Measurements from ENCODE around the gene TRMT5. TPM values are rescaled to one million over a fixed set of nuclear protein-coding genes. Genes with fewer than 3 reads are reported as not detected.
A peak's percentile ranks its signal among the peaks of the same experiment; 100 is the strongest.

TRMT5 gene
- total RNA-seq, 1 donor: 16.0 TPM

DNA sequence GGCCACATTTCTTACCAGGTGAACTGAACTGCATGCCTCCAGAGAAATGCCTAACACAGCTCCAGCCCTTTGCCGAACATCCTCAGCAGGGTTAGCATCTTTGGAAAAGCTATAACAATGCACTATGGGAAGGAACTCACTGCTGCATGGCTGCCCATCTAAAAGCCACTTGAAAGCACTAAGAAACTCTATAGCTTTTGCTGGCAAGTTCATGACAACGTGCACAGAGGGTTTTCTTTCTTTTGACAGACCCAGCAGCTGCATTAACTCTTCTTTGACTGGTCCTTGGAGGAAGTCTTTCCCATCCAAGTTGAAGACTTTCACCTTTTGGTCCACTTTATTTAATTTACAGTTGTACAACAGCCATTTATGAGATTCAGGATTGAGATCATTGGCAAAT is 5.3 kb downstream of the TRMT5 start:
- no peak overlapping the region for H3K4me3 ChIP-seq (ENCODE audit: low read depth, low read length)
- TF ChIP-seq, protein P1, sequence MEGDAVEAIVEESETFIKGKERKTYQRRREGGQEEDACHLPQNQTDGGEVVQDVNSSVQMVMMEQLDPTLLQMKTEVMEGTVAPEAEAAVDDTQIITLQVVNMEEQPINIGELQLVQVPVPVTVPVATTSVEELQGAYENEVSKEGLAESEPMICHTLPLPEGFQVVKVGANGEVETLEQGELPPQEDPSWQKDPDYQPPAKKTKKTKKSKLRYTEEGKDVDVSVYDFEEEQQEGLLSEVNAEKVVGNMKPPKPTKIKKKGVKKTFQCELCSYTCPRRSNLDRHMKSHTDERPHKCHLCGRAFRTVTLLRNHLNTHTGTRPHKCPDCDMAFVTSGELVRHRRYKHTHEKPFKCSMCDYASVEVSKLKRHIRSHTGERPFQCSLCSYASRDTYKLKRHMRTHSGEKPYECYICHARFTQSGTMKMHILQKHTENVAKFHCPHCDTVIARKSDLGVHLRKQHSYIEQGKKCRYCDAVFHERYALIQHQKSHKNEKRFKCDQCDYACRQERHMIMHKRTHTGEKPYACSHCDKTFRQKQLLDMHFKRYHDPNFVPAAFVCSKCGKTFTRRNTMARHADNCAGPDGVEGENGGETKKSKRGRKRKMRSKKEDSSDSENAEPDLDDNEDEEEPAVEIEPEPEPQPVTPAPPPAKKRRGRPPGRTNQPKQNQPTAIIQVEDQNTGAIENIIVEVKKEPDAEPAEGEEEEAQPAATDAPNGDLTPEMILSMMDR (IDR thresholded peaks at IDR 0.05; ENCODE audit: insufficient read depth, low read depth, low read length): no peak
- no peak for DNase-seq (ENCODE audit: low read depth)

DNA sequence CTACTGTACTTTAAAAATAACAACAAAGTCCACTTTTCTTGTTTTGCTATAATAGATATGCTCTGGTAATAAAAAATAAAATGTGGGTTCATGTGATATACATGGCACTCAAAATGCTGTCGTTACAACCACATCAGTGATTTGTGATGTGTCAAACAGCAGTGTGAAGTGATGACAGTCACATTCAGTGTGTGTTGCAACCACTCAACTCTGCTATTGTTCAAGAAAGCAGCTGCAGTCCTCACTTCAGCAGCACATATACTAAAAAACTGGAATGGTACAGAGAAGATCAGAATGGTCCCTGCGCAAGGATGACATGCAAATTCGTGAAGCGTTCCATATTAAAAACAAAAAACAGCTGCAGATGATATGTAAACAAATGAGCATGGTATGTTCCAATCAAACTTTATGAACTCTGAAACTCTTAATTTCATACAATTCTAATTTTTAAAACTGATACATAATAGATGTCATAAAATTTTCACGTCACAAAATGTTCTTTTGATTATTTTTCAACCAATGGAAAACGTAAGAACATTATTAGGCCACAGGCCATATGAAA is 6.7 kb downstream of the TRMT5 start:
- no peak for DNase-seq (ENCODE audit: low read depth)
- TF ChIP-seq, protein P1 (IDR thresholded peaks at IDR 0.05; ENCODE audit: insufficient read depth, low read depth, low read length): no peak
- H3K4me3 ChIP-seq (ENCODE audit: low read depth, low read length): no peak overlapping the region

DNA sequence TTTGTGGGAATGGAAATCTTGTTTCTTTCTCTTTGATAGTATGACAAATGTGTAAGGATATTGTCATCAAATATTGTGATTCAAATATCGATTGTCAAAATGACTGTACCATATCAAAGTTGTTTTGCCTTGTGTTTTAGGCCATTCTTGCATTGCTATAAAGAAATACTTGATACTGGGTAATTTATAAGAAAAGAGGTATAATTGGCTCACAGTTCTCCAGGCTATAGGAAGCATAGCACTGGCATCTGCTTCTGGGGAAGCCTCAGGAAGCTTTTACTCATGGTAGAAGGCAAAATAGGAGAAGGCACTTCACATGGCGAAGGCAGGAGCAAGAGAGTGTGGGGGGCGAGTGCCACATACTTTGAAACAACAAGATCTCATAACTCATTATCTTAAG is 7.8 kb downstream of the TRMT5 start:
- TF ChIP-seq, protein P1 (IDR thresholded peaks at IDR 0.05; ENCODE audit: insufficient read depth, low read depth, low read length): no peak

DNA sequence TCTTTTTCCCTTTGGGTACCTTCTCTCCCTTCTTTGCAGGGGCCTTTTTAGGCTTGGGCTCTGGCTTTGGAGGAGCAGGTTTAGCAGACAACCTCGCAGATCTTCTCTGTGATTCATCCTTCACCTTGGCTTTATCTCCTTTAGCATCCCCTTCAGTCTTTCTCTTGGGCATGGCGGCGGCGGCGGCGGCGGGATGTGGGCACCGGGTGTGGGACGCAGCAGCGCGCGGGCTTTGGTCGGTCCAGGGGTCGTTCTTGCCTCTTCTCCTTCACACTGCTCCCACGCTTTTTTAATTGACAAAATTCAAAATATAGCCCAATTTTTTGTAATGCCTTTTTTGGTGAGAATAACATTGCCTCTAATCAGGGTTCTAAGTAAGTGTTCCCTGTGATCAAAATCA is 8.6 kb downstream of the TRMT5 start:
- TF ChIP-seq, protein P1 (IDR thresholded peaks at IDR 0.05; ENCODE audit: insufficient read depth, low read depth, low read length): no peak
- no peak for DNase-seq (ENCODE audit: low read depth)
- H3K4me3 ChIP-seq (ENCODE audit: low read depth, low read length): no peak overlapping the region

More for the DNA sequence above, 7.8 kb downstream of the TRMT5 start:
- no peak for DNase-seq (ENCODE audit: low read depth)
- H3K4me3 ChIP-seq (ENCODE audit: low read depth, low read length): no peak overlapping the region

DNA sequence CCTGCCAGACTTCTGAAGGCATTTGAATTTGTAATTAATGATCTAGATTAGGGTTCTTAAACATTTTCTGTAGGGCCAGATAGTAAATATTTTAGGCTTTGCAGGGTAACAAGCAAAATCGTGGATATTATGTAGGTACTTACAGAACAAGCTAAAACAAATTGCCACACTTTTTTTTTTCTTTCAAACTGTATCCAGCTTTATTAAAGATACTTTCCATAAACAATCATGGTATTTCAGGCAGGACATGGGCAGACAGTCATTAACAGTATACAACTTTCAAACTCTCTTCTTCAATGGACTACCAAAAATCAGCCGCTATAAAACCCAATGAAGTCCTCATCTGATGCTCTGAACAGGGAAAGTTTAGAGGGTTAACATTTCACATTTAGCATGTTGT is 9.6 kb downstream of the TRMT5 start:
- DNase-seq (ENCODE audit: low read depth): peak; percentile 30
- TF ChIP-seq, protein P1 (IDR thresholded peaks at IDR 0.05; ENCODE audit: insufficient read depth, low read depth, low read length): no peak
- H3K4me3 ChIP-seq (ENCODE audit: low read depth, low read length): no peak overlapping the region

DNA sequence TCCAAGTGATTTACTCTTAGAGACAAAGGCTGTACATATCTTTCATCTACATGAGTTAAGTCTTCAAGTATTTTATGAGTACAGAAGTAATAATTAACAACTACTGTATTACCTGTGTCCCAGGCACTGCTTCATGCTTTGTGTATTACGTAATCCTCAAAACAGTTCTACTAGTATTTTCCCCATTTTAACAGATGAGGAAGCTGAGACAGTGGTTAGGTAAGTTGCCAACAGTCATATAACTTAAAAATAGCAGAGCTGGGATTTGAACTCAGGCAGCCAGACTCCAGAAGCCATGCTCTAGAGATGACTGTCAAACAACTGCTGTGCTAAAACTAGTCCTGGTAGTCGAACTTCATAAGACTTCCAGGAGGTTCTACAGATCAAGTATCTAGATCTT is 10.7 kb downstream of the TRMT5 start:
- no peak for DNase-seq (ENCODE audit: low read depth)
- no peak overlapping the region for H3K4me3 ChIP-seq (ENCODE audit: low read depth, low read length)
- TF ChIP-seq, protein P1 (IDR thresholded peaks at IDR 0.05; ENCODE audit: insufficient read depth, low read depth, low read length): no peak

DNA sequence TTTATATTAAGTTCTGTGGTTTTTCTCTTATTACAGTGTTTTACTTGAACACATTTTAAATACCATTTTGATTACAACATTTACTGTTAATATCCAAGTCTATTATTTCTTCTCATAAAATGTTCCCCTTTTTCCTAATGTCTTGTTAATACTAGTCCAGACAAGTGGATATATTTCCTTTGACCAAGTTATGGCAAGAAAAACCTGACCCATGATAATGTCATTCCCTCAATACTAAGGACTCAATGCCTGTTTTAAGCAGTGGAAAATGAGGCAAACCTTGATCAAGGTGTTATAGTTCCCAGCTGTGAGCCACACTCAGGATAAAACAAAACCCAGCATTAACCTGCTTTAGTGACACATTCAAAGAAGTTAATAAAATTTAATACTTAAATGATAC is 12.2 kb downstream of the TRMT5 start:
- no peak overlapping the region for H3K4me3 ChIP-seq (ENCODE audit: low read depth, low read length)
- DNase-seq (ENCODE audit: low read depth): no peak
- TF ChIP-seq, protein P1 (IDR thresholded peaks at IDR 0.05; ENCODE audit: insufficient read depth, low read depth, low read length): no peak

Measured in fibroblast of villous mesenchyme (primary cell).